Measurements from ENCODE around the gene PANX3.

Gene PANX3

DNA sequence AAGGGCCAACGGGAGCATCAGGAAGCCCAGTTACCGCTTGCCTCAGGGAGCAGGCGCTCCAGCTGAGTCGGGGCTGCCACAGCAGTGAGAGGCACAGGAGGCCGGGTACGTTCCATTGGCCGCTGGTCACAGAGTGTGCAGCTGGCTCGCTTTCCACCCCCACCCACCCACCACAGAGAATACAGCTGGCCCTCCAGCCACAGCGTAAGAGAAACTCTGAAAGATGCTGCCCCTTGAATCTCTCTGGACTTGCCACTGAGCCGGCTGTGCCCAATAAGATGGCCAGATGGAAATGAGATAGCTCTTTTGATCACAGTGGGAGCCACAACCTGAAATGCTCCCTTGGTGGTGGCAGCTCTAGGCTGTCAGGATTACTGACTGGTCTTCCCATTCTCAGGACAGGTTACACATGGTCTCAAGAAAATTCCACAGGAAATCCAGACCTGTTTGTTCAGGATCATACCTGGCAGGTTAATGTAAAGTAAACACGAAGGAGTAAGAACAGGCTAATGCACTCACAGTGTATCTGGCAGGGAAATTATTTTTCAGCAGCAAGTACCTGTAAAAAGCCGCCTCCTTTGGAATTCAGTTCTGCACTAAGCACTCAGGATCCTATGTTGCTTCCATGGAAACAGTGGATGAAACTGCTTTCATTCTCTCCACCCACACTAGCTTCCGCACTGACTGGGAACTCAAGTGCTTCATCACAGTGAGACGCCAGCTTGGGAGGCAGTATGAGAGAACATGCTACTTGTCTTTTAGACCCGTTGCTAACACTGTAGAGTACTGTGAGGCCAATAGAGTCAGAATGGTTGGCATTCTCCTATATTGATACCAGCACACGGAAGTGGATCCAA, 45.8 kb downstream of the PANX3 start:
- no peak for DNase-seq (ENCODE audit: low read depth in 3 of 3)

DNA sequence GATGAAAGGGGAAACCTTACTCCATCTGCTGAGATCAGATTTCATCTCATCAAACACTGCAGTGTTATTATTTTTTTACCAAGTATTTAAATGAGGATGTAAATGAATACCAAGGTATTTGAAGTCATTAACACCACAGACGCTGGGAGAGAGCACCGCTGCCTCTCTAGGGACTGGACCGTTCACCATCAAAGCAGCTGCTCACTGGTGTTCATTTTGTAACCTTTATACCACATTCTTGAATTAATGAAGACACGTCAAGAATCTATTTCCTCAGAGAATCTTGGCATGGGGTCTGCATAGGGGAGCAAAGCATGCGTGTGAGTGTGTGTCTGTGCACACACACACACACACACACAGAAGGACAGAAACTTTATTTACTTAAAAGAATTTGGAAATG, 46.7 kb downstream of the PANX3 start:
- no peak for DNase-seq (ENCODE audit: low read depth in 3 of 3)

DNA sequence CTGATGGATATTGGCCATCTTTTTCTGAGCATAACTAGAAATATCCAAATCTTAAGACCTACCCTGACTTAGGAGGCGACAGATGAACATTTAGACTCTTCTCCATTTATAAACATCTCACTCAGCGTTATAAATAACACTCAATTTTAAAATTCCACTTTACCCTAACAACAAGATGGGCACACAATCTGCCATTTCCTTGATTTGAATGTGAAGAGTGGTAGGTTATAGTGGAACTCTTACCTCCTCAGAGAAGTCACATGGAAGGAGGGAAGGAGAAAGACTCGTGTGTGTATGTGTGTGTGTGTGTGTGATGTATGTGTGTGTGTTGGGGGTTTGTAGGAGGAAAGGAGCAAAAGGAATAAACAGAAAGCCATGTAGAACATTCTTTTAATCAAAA, 47.3 kb downstream of the PANX3 start:
- DNase-seq (ENCODE audit: low read depth in 3 of 3), result no peak

DNA sequence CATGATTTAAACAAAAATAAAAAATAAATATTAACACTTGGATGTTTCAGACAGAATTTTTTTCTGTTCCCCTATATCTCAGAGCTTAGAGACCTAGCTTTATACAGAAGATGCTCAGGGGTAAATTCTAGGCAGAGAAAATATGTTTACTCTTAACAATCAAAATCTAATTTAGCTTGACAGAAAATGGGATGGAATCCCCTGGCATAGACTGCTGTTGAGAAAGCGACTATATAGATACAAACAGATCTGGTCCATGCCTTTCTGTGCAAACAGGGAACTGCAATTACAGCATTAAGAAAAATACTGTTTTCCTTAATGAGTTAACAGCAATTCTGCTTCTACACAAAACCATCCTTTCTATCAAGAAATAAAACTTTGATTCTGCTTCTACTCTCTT, 47.8 kb downstream of the PANX3 start:
- no peak for DNase-seq (ENCODE audit: low read depth in 3 of 3)

DNA sequence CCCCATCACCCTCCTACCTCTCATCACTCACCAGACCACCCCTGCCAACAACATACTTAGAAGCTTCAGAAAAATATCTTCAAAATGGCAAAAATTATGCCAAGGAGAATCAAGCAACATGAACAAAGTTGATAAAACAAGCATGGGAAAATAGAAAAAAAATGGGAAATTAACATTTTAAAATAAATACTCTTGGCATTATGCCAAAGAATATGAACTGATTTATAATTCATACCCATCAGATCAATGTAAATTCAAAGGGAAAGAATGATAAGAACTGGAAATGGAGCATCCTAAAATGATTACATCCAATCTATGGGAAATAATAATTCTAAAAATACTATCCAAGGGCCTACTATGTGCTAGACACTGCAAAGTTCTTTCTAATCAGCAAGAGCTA, 50.3 kb downstream of the PANX3 start:
- no peak for DNase-seq (ENCODE audit: low read depth in 3 of 3)

DNA sequence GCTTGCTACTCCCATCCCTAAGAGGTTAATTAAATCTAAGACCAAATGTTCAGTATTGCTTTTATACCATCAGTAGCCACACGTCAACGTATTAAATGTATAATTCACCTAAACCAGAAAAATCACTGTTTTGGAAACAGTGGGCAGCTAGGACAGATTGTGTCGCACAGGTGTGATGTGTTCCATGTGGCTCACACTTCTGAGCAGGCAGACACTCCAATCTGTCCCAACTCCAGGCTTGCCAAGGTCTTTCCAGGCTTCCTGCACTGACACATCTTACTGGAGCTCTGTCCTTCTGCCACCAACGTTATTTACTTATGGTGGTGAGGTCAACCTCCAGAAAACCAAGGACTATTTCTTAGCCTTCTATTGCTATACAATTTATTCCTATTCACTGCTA, 50.9 kb downstream of the PANX3 start:
- DNase-seq (ENCODE audit: low read depth in 3 of 3), result no peak

DNA sequence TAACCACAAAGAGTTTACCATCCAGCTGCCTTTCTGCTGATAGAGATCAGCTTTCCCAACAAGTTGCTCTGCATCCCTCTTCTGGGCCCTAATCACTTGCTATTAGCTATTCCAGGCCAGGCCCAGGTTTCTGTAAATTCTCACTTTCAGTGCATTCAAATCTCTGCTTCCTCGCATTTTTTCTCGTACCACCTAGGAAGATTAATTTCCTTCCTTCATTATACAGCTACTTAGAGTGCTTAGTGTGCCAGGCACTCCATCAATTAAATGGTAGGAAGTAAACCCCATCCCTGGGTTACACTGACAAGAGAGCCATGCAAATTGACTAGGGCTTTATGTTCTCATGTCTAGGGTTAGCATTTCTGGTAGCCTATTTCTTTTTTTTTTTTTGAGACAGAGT, 52.6 kb downstream of the PANX3 start:
- no peak for DNase-seq (ENCODE audit: low read depth in 3 of 3)

DNA sequence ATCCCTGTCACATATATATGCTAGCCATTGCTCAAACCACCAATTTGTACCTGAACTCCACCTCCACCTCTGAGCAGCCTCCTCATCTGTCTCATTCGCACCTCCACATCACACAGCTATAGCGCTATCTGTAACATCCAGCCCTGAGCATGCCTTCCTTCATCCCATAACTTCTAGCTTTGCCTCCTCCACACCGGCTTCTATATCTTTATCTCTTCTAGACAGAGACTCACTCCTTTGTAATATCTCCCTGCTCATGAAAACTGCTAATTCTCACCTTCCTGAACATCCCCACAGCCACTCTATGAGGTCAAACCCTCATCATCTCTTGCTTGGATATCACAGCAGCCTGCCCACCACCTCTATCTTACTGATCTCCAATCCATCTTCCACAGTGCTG, 56.4 kb downstream of the PANX3 start:
- DNase-seq (ENCODE audit: low read depth in 3 of 3), result no peak

DNA sequence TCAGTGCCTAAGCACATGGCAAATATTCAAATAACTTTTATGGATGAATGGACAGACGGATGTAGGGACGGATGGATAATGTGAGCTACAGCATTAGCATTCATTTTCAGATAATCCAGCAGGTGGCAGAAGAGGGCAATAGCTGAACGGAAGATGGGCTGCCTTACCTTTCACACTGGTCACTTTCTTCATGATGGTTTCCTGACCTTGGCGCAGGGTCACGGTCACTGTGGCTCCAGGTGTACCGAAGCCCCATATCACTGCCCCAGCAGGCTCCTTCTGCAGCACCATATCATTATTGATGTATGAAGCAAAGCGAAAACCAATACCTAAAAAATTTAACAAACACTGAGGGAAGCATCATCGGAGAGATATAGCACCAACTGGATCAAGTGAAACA, 58.0 kb downstream of the PANX3 start:
- DNase-seq (ENCODE audit: low read depth in 3 of 3), result no peak
